Measurements from ENCODE around the gene SYT7. TPM values are rescaled to one million over a fixed set of nuclear protein-coding genes. Genes with fewer than 3 reads are reported as not detected.
"Not testable (repeated sequence)": the region's sequence is repeated elsewhere in the genome, so short reads cannot be mapped to it uniquely, and the experiment has no call there.

The SYT7 gene
- total RNA-seq, 3 donors from 2014 or later (not counting 1 experiment from before 2014, with no cell fraction given) = 0.07 TPM; not detected in 2

GRCh38 chr11:61618978-61619377, 38.1 kb upstream of the SYT7 start:
- no peak for TF ChIP-seq CTCF (IDR thresholded peaks at IDR 0.05)
- H3K4me3 Mint-ChIP-seq = no peak overlapping the region
- DNase-seq (no peak), ATAC-seq (no peak)
- no peaks in the 10 kb centered on the region for H3K9me3 ChIP-seq (ENCODE audit: control insufficient read depth, insufficient read depth, low read length)
- no peaks in the 10 kb centered on the region for H3K9me3 Mint-ChIP-seq
- H3K4me3 ChIP-seq (ENCODE audit: low read length) = no peak overlapping the region
- H3K4me1 Mint-ChIP-seq = no peaks in the 10 kb centered on the region
- H3K27ac Mint-ChIP-seq = no peak overlapping the region
- intact Hi-C loops (cut with micrococcal nuclease) = no loop called here
- H3K4me1 ChIP-seq (ENCODE audit: control insufficient read depth, insufficient read depth, low read length) = no peaks in the 10 kb centered on the region
- peaks cover 2 to 12% of the 10 kb centered on the region in 2 donors for H3K27me3 Mint-ChIP-seq (ENCODE audit: low read depth in 2 of 2)
- no peaks in the 10 kb centered on the region for H3K27me3 ChIP-seq (ENCODE audit: control insufficient read depth, insufficient read depth, low read length)
- WGBS (ENCODE audit: insufficient coverage) = 38% methylated on average over 5 of the region's 5 CpGs
- no peaks in the 10 kb centered on the region for H3K36me3 Mint-ChIP-seq
- no peaks in the 10 kb centered on the region for H3K36me3 ChIP-seq (ENCODE audit: control insufficient read depth, insufficient read depth, low read length)
- no peak overlapping the region for H3K27ac ChIP-seq (ENCODE audit: low read length)

- no peak overlapping the region for H3K27ac ChIP-seq (ENCODE audit: low read length)
- peaks cover 2 to 19% of the 10 kb centered on the region in 2 donors for H3K27me3 Mint-ChIP-seq (ENCODE audit: low read depth in 2 of 2)
- no peak overlapping the region for H3K4me3 Mint-ChIP-seq
- no peaks in the 10 kb centered on the region for H3K36me3 Mint-ChIP-seq
- no peaks in the 10 kb centered on the region for H3K4me1 ChIP-seq (ENCODE audit: control insufficient read depth, insufficient read depth, low read length)
- H3K36me3 ChIP-seq (ENCODE audit: control insufficient read depth, insufficient read depth, low read length) = no peaks in the 10 kb centered on the region
- H3K27ac Mint-ChIP-seq = no peak overlapping the region
- WGBS (ENCODE audit: insufficient coverage) = 95% methylated on average over 4 of the region's 4 CpGs
- H3K4me3 ChIP-seq (ENCODE audit: low read length) = no peak overlapping the region
- DNase-seq (no peak), ATAC-seq (no peak)
- no peak for TF ChIP-seq CTCF (IDR thresholded peaks at IDR 0.05)
- H3K9me3 Mint-ChIP-seq = no peaks in the 10 kb centered on the region
- H3K27me3 ChIP-seq (ENCODE audit: control insufficient read depth, insufficient read depth, low read length) = no peaks in the 10 kb centered on the region
- H3K9me3 ChIP-seq (ENCODE audit: control insufficient read depth, insufficient read depth, low read length) = no peaks in the 10 kb centered on the region
- H3K4me1 Mint-ChIP-seq = no peaks in the 10 kb centered on the region
- intact Hi-C loops (cut with micrococcal nuclease) = no loop called here
Measured at GRCh38 chr11:61617515-61617914, 36.6 kb upstream of the SYT7 start.

GRCh38 chr11:61616434-61616833, 35.6 kb upstream of the SYT7 start:
- H3K9me3 ChIP-seq (ENCODE audit: control insufficient read depth, insufficient read depth, low read length) = no peaks in the 10 kb centered on the region
- TF ChIP-seq CTCF (IDR thresholded peaks at IDR 0.05) = no peak
- Mint-ChIP-seq H3K4me1 (no peaks in the 10 kb centered on the region), H3K36me3 (no peaks in the 10 kb centered on the region), H3K4me3 (no peak overlapping the region), H3K27me3 (ENCODE audit: low read depth in 2 of 2) (peaks cover 2 to 23% of the 10 kb centered on the region in 2 donors), H3K27ac (no peak overlapping the region), H3K9me3 (no peaks in the 10 kb centered on the region)
- DNase-seq (no peak), ATAC-seq (no peak)
- H3K36me3 ChIP-seq (ENCODE audit: control insufficient read depth, insufficient read depth, low read length) = no peaks in the 10 kb centered on the region
- no peak overlapping the region for H3K4me3 ChIP-seq (ENCODE audit: low read length)
- no peaks in the 10 kb centered on the region for H3K4me1 ChIP-seq (ENCODE audit: control insufficient read depth, insufficient read depth, low read length)
- no peaks in the 10 kb centered on the region for H3K27me3 ChIP-seq (ENCODE audit: control insufficient read depth, insufficient read depth, low read length)
- WGBS (ENCODE audit: insufficient coverage) = 100% methylated on average over 2 of the region's 2 CpGs
- intact Hi-C loops (cut with micrococcal nuclease) = no loop called here
- H3K27ac ChIP-seq (ENCODE audit: low read length) = no peak overlapping the region

GRCh38 chr11:61614782-61615181, 33.9 kb upstream of the SYT7 start:
- H3K4me3 ChIP-seq (ENCODE audit: low read length); H3K4me3 Mint-ChIP-seq; H3K27ac Mint-ChIP-seq; H3K27ac ChIP-seq (ENCODE audit: low read length); H3K4me1 ChIP-seq (ENCODE audit: control insufficient read depth, insufficient read depth, low read length); DNase-seq; H3K9me3 ChIP-seq (ENCODE audit: control insufficient read depth, insufficient read depth, low read length); intact Hi-C loops (cut with micrococcal nuclease); ATAC-seq; H3K4me1 Mint-ChIP-seq; H3K27me3 ChIP-seq (ENCODE audit: control insufficient read depth, insufficient read depth, low read length); H3K36me3 Mint-ChIP-seq; H3K36me3 ChIP-seq (ENCODE audit: control insufficient read depth, insufficient read depth, low read length); H3K9me3 Mint-ChIP-seq: not testable (repeated sequence)
- 66% methylated on average over 4 of the region's 6 CpGs for WGBS (ENCODE audit: insufficient coverage)
- H3K27me3 Mint-ChIP-seq (ENCODE audit: low read depth in 2 of 2) = peaks cover 4 to 23% of the 10 kb centered on the region in 2 donors

Measured in natural killer cell (primary cell).